Activated CD4-positive, alpha-beta T cell treated with anti-CD3 and anti-CD28 coated beads, Interleukin-2, amount 10 ng/mL, durations not matched to agents 7 days and 5 days (primary cell): Measurements from ENCODE around the gene ASXL2. TPM values are rescaled to one million over a fixed set of nuclear protein-coding genes. Genes with fewer than 3 reads are reported as not detected.
"Not testable (repeated sequence)": the region's sequence is repeated elsewhere in the genome, so short reads cannot be mapped to it uniquely, and the experiment has no call there.

Experiments used
- CTCF ChIA-PET: fragments of 350-600 bp; sonication (Branson Sonifier 250); formaldehyde crosslinking; loops from one replicate; lab custom pipeline; 2021; ENCODE audit warnings: antibody characterized with exemption; lab: Charles Lee
- POLR2A ChIA-PET: fragments of 350-600 bp; sonication (Branson Sonifier 250); formaldehyde crosslinking; loops from one replicate; lab custom pipeline; 2021; ENCODE audit warnings: antibody characterized with exemption; lab: Charles Lee
- DNase-seq: peaks from one replicate; pipeline ENCODE4 v3.0.0-alpha.2; 2020
- H3K27ac Mint-ChIP-seq: one replicate; pipeline ENCODE4 v1.8.0; 2021; ENCODE audit warnings: mild to moderate bottlenecking, moderate library complexity, mixed read lengths
- H3K27me3 Mint-ChIP-seq: one replicate; pipeline ENCODE4 v1.8.0; 2021; ENCODE audit warnings: mixed read lengths
- H3K36me3 Mint-ChIP-seq: one replicate; pipeline ENCODE4 v1.8.0; 2021; ENCODE audit warnings: low read depth, mixed read lengths
- H3K4me1 Mint-ChIP-seq: one replicate; pipeline ENCODE4 v1.8.0; 2021; ENCODE audit warnings: mixed read lengths
- H3K4me3 Mint-ChIP-seq: one replicate; pipeline ENCODE4 v1.8.0; 2021; ENCODE audit warnings: mild to moderate bottlenecking, moderate library complexity, mixed read lengths
- H3K9me3 Mint-ChIP-seq: one replicate; pipeline ENCODE4 v1.8.0; 2021; ENCODE audit warnings: mixed read lengths
- total RNA-seq, 2 experiments: library from RNA; stranded (reverse); gene quantifications; one replicate each; pipeline ENCODE4 v1.2.3, GENCODE V29; 2021

Gene ASXL2
- total RNA-seq, result 10 to 100 TPM; 39.3 to 44.4 TPM

GRCh38 chr2:25878361-25879132 is at the start of gene ASXL2:
ASXL2 (minus strand) TSS chr2:25878487; CDS start chr2:25878222, 265 bp downstream.
- H3K27ac Mint-ChIP-seq, result peak within 1 kb of the TSS; percentile 95
- peaks cover 15% of the 10 kb centered on the region for H3K36me3 Mint-ChIP-seq
- H3K4me3 Mint-ChIP-seq, result peak within 1 kb of the TSS; percentile 97
- POLR2A ChIA-PET, result interaction anchor here (0.5 to 1.1 kb wide), 5 partner anchors 14 to 1568 kb away, joined by 3 to 5 read pairs (median 4); no protein-coding TSS in a partner anchor
- CTCF ChIA-PET, result interaction anchor here (0.6 to 1.2 kb wide), 10 partner anchors 11 to 393 kb away, joined by 3 to 6 read pairs (median 3); partner anchors contain the start of gene HADHA
- H3K4me1 Mint-ChIP-seq, result peaks cover 39% of the 10 kb centered on the region
- no peaks in the 10 kb centered on the region for H3K27me3 Mint-ChIP-seq
- no peaks in the 10 kb centered on the region for H3K9me3 Mint-ChIP-seq
- DNase-seq, result peak; percentile 96

- Mint-ChIP-seq H3K27me3 (peaks cover 3% of the 10 kb centered on the region), H3K36me3 (no peaks in the 10 kb centered on the region), H3K4me3 (no peak overlapping the region), H3K27ac (no peak overlapping the region), H3K4me1 (no peaks in the 10 kb centered on the region), H3K9me3 (no peaks in the 10 kb centered on the region)
- no peak for DNase-seq
- ChIA-PET CTCF (interaction anchor here (0.6 to 1.3 kb wide), 3 partner anchors 12 to 24 kb away, joined by 3 read pairs; no protein-coding TSS in a partner anchor), POLR2A (no interaction called here)
These were observed 48.9 kb upstream of the ASXL2 start for GRCh38 chr2:25926984-25927756.

- Mint-ChIP-seq H3K27me3 (peaks cover 3% of the 10 kb centered on the region), H3K4me1 (no peaks in the 10 kb centered on the region), H3K4me3 (no peak overlapping the region), H3K27ac (no peak overlapping the region), H3K36me3 (no peaks in the 10 kb centered on the region), H3K9me3 (no peaks in the 10 kb centered on the region)
- no peak for DNase-seq
- ChIA-PET POLR2A (no interaction called here), CTCF (interaction anchor here (0.6 kb wide), 2 partner anchors 28 to 123 kb away, joined by 3 read pairs; no protein-coding TSS in a partner anchor)
These were observed 44.2 kb upstream of the ASXL2 start for GRCh38 chr2:25922501-25922900.

- POLR2A ChIA-PET, result no interaction called here
- peaks cover 3% of the 10 kb centered on the region for H3K27me3 Mint-ChIP-seq
- DNase-seq, result no peak
- H3K36me3 Mint-ChIP-seq, result no peaks in the 10 kb centered on the region
- no peak overlapping the region for H3K27ac Mint-ChIP-seq
- no peaks in the 10 kb centered on the region for H3K9me3 Mint-ChIP-seq
- peaks cover 9% of the 10 kb centered on the region for H3K4me1 Mint-ChIP-seq
- CTCF ChIA-PET, result interaction anchor here (0.6 kb wide), 1 partner anchor 39 kb away, joined by 3 read pairs; no protein-coding TSS in a partner anchor
- H3K4me3 Mint-ChIP-seq, result no peak overlapping the region
These were observed 42.6 kb upstream of the ASXL2 start for GRCh38 chr2:25920786-25921415.

- Mint-ChIP-seq H3K27ac (no peak overlapping the region), H3K36me3 (no peaks in the 10 kb centered on the region), H3K4me1 (peaks cover 13% of the 10 kb centered on the region), H3K27me3 (peaks cover 3% of the 10 kb centered on the region), H3K4me3 (no peak overlapping the region), H3K9me3 (no peaks in the 10 kb centered on the region)
- ChIA-PET POLR2A (no interaction called here), CTCF (interaction anchor here (0.6 kb wide), 1 partner anchor 38 kb away, joined by 3 read pairs; no protein-coding TSS in a partner anchor)
- no peak for DNase-seq
These were observed 42.0 kb upstream of the ASXL2 start for GRCh38 chr2:25920336-25920735.

DNA sequence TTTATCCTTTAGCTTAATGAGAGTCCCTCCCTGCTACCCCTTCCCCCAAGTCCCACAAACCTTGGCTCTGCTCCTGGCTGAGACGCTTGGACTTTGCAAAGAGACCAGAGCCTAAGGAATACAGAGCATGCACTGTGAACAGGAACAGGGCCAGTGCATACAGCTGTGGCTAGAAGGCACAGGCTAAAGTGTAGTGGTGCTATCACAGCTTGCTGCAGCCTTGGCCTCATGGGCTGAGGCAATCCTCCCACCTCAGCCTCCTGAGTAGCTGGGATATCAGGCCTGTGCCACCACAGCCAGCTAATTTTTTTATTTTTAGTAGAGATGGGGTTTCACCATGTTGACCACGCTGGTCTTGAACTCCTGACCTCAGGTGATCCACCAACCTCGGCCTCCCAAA is 39.5 kb upstream of the ASXL2 start:
- POLR2A ChIA-PET, result no interaction called here
- peaks cover 23% of the 10 kb centered on the region for H3K4me1 Mint-ChIP-seq
- H3K4me3 Mint-ChIP-seq, result no peak overlapping the region
- DNase-seq, result no peak
- CTCF ChIA-PET, result interaction anchor here (1.3 to 1.5 kb wide), 2 partner anchors 10 to 66 kb away, joined by 3 to 4 read pairs; no protein-coding TSS in a partner anchor
- H3K36me3 Mint-ChIP-seq, result no peaks in the 10 kb centered on the region
- H3K27ac Mint-ChIP-seq, result no peak overlapping the region
- peaks cover 3% of the 10 kb centered on the region for H3K27me3 Mint-ChIP-seq
- H3K9me3 Mint-ChIP-seq, result no peaks in the 10 kb centered on the region

DNA sequence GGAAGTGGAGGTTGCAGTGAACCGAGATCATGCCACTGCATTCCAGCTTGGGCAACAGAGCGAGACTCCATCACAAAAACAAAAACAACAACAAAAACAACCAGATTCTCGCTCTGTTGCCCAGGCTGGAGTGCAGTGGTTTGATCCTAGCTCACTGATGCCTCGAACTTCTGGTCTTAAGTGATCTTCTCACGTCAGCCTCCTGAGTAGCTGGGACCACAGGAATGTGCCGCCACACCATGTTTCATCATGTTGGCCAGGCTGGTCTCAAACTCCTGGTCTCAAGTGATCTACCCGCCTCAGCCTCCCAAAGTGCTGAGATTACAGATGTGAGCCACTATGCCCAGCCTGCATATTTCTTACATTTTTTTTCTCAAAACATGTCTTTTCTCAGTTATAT is 39.1 kb upstream of the ASXL2 start:
- H3K4me1 Mint-ChIP-seq, result peaks cover 24% of the 10 kb centered on the region
- DNase-seq, POLR2A ChIA-PET, H3K27ac Mint-ChIP-seq, H3K36me3 Mint-ChIP-seq, H3K4me3 Mint-ChIP-seq, H3K9me3 Mint-ChIP-seq, H3K27me3 Mint-ChIP-seq: not testable (repeated sequence)
- CTCF ChIA-PET, result interaction anchor here (0.6 to 1.5 kb wide), 3 partner anchors 9 to 258 kb away, joined by 3 to 4 read pairs (median 3); no protein-coding TSS in a partner anchor

DNA sequence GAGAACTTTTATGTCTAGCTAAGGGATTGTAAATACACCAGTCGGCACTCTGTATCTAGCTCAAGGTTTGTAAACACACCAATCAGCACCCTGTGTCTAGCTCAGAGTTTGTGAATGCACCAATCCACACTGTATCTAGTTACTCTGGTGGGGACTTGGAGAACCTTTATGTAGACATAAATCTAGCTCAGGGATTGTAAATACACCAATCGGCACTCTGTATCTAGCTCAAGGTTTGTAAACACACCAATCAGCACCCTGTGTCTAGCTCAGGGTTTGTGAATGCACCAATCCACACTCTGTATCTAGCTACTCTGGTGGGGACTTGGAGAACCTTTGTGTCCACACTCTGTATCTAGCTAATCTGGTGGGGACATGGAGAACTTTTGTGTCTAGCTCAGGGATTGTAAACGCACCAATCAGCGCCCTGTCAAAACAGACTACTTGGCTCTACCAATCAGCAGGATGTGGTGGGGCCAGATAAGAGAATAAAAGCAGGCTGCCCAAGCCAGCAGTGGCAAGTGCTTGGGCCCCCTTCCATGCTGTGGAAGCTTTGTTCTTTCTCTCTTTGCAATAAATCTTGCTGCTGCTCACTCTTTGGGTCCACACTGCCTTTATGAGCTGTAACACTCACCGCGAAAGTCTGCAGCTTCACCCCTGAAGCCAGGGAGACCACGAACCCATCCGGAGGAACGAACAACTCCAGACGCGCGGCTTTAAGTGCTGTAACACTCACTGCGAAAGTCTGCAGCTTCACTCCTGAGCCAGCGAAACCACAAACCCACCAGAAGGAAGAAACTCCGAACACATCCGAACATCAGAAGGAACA is 37.9 kb upstream of the ASXL2 start:
- POLR2A ChIA-PET, H3K36me3 Mint-ChIP-seq, H3K27me3 Mint-ChIP-seq, H3K9me3 Mint-ChIP-seq: not testable (repeated sequence)
- Mint-ChIP-seq H3K27ac (peak overlapping the region; percentile 82), H3K4me3 (peak overlapping the region; percentile 65), H3K4me1 (peaks cover 24% of the 10 kb centered on the region)
- CTCF ChIA-PET, result interaction anchor here (0.6 to 0.7 kb wide), 2 partner anchors 13 to 296 kb away, joined by 3 read pairs; no protein-coding TSS in a partner anchor
- DNase-seq, result peak; percentile 64

- H3K4me3 Mint-ChIP-seq, H3K36me3 Mint-ChIP-seq, H3K27ac Mint-ChIP-seq, DNase-seq, POLR2A ChIA-PET, H3K27me3 Mint-ChIP-seq, H3K9me3 Mint-ChIP-seq: not testable (repeated sequence)
- CTCF ChIA-PET, result interaction anchor here (0.7 kb wide), 1 partner anchor 295 kb away, joined by 3 read pairs; no protein-coding TSS in a partner anchor
- peaks cover 24% of the 10 kb centered on the region for H3K4me1 Mint-ChIP-seq
These were observed 37.1 kb upstream of the ASXL2 start for GRCh38 chr2:25915411-25915810.

- DNase-seq, H3K27me3 Mint-ChIP-seq, POLR2A ChIA-PET, H3K9me3 Mint-ChIP-seq, H3K36me3 Mint-ChIP-seq, H3K27ac Mint-ChIP-seq, H3K4me3 Mint-ChIP-seq: not testable (repeated sequence)
- peaks cover 24% of the 10 kb centered on the region for H3K4me1 Mint-ChIP-seq
- CTCF ChIA-PET, result interaction anchor here (0.6 to 2.1 kb wide), 3 partner anchors 14 to 94 kb away, joined by 3 to 4 read pairs (median 3); no protein-coding TSS in a partner anchor
These were observed 35.3 kb upstream of the ASXL2 start for GRCh38 chr2:25913696-25913973.

GRCh38 chr2:25912851-25913695 is 34.8 kb upstream of the ASXL2 start:
- peaks cover 24% of the 10 kb centered on the region for H3K4me1 Mint-ChIP-seq
- DNase-seq, result peak; percentile 22
- peaks cover 5% of the 10 kb centered on the region for H3K27me3 Mint-ChIP-seq
- no peaks in the 10 kb centered on the region for H3K9me3 Mint-ChIP-seq
- H3K36me3 Mint-ChIP-seq, result no peaks in the 10 kb centered on the region
- no peak overlapping the region for H3K4me3 Mint-ChIP-seq
- H3K27ac Mint-ChIP-seq, result no peak overlapping the region
- POLR2A ChIA-PET, result no interaction called here
- CTCF ChIA-PET, result interaction anchor here (0.6 to 2.1 kb wide), 3 partner anchors 14 to 94 kb away, joined by 3 to 4 read pairs (median 3); no protein-coding TSS in a partner anchor
